Iris pigment epithelial cell (primary cell): Measurements from ENCODE around the gene BCAS3.
A peak's percentile ranks its signal among the peaks of the same experiment; 100 is the strongest.
"Not testable (repeated sequence)": the region's sequence is repeated elsewhere in the genome, so short reads cannot be mapped to it uniquely, and the experiment has no call there.

Experiments used
- DNase-seq: peaks from one replicate; pipeline ENCODE4 v3.0.0-alpha.2; 2011; ENCODE audit warnings: low read depth

Gene BCAS3

GRCh38 chr17:61007980-61008379 lies 330.3 kb downstream of the BCAS3 start:
- DNase-seq: peak; percentile 11

- peak; percentile 45 for DNase-seq
Measured at GRCh38 chr17:61009663-61010062, 332.0 kb downstream of the BCAS3 start.

- DNase-seq: no peak
Measured at GRCh38 chr17:61010661-61011170, 333.1 kb downstream of the BCAS3 start.

- DNase-seq: no peak
Measured at GRCh38 chr17:61011251-61011650, 333.6 kb downstream of the BCAS3 start.

- DNase-seq: peak; percentile 3
Measured at GRCh38 chr17:61015966-61016365, 338.3 kb downstream of the BCAS3 start.

- DNase-seq: no peak
Measured at GRCh38 chr17:61017317-61018006, 339.8 kb downstream of the BCAS3 start.

- no peak for DNase-seq
Measured at GRCh38 chr17:61018938-61019337, 341.3 kb downstream of the BCAS3 start.

GRCh38 chr17:61023996-61024395 lies 346.3 kb downstream of the BCAS3 start:
- DNase-seq: no peak

- no peak for DNase-seq
Measured at GRCh38 chr17:61026818-61027217, 349.2 kb downstream of the BCAS3 start.

- DNase-seq: no peak
Measured at GRCh38 chr17:61029181-61029580, 351.5 kb downstream of the BCAS3 start.

GRCh38 chr17:61040666-61041065 lies 363.0 kb downstream of the BCAS3 start:
- DNase-seq: no peak

GRCh38 chr17:61042348-61042747 lies 364.7 kb downstream of the BCAS3 start:
- DNase-seq: not testable (repeated sequence)

GRCh38 chr17:61047515-61047914 lies 369.9 kb downstream of the BCAS3 start:
- no peak for DNase-seq

- DNase-seq: peak; percentile 5
Measured at GRCh38 chr17:61048376-61049106, 370.9 kb downstream of the BCAS3 start.

GRCh38 chr17:61053469-61053868 lies 375.8 kb downstream of the BCAS3 start:
- DNase-seq: no peak

GRCh38 chr17:61054436-61054835 lies 376.8 kb downstream of the BCAS3 start:
- DNase-seq: no peak

- DNase-seq: no peak
Measured at GRCh38 chr17:61057257-61057656, 379.6 kb downstream of the BCAS3 start.

- DNase-seq: no peak
Measured at GRCh38 chr17:61058066-61058465, 380.4 kb downstream of the BCAS3 start.

- DNase-seq: no peak
Measured at GRCh38 chr17:61063528-61063927, 385.9 kb downstream of the BCAS3 start.

GRCh38 chr17:61064087-61064951 lies 386.7 kb downstream of the BCAS3 start:
- DNase-seq: peak; percentile 29

- peak; percentile 69 for DNase-seq
Measured at GRCh38 chr17:61065263-61065773, 387.7 kb downstream of the BCAS3 start.

- DNase-seq: no peak
Measured at GRCh38 chr17:61066062-61066461, 388.4 kb downstream of the BCAS3 start.
